Caco-2 (cell line): ENCODE results near the gene CORO2A. TPM values are rescaled to one million over a fixed set of nuclear protein-coding genes. Genes with fewer than 3 reads are reported as not detected.

Experiments
- BruUV-seq: library from RNA; stranded (reverse); fragments of 400-500 nt; replicated peaks from 2 replicates; lab custom pipeline; 2021; lab: Mats Ljungman, UMichigan
- CTCF ChIA-PET: fragments of 300-600 bp; sonication (Branson Sonifier 250); formaldehyde crosslinking; loops from one replicate; lab custom pipeline; 2022; ENCODE audit warnings: antibody characterized with exemption; lab: Charles Lee
- POLR2A ChIA-PET: fragments of 300-600 bp; sonication (Branson Sonifier 250); formaldehyde crosslinking; loops from one replicate; lab custom pipeline; 2022; ENCODE audit warnings: antibody characterized with exemption; lab: Charles Lee
- DNase-seq, 2 experiments: peaks; one replicate each; pipeline versions ENCODE4 v3.0.0 to v3.0.0-alpha.2; 2020 to 2022
- H3K27me3 ChIP-seq: replicated peaks from 2 replicates; pipeline ENCODE4 v1.6.0; 2011; ENCODE audit warnings: low read length; ENCODE audit not compliant: control insufficient read depth, insufficient read depth
- H3K36me3 ChIP-seq: 2 replicates; pipeline ENCODE4 v1.5.1; 2011; ENCODE audit warnings: low read length; ENCODE audit not compliant: control insufficient read depth, insufficient read depth
- H3K4me1 ChIP-seq: fragments of 250-450 bp; sonication (Bioruptor Pico); 2 replicates; pipeline ENCODE4 v1.5.1; 2020; ENCODE audit warnings: mild to moderate bottlenecking
- H3K4me3 ChIP-seq: 2 replicates; pipeline ENCODE4 v1.5.1; 2011; ENCODE audit warnings: low read depth, mild to moderate bottlenecking, control low read depth, low read length
- H3K9me3 ChIP-seq: fragments of 250-450 bp; sonication (Bioruptor Pico); 2 replicates; pipeline ENCODE4 v1.5.1; 2020; ENCODE audit warnings: mild to moderate bottlenecking, moderate library complexity
- H3K27ac Mint-ChIP-seq: one replicate; pipeline ENCODE4 v1.8.0; 2022; ENCODE audit warnings: mixed read lengths; ENCODE audit not compliant: unreplicated experiment
- H3K27me3 Mint-ChIP-seq: one replicate; pipeline ENCODE4 v1.8.0; 2022; ENCODE audit warnings: mixed read lengths; ENCODE audit not compliant: insufficient read depth, unreplicated experiment
- H3K36me3 Mint-ChIP-seq: one replicate; pipeline ENCODE4 v1.8.0; 2022; ENCODE audit warnings: mild to moderate bottlenecking, mixed read lengths; ENCODE audit not compliant: insufficient read depth, unreplicated experiment
- H3K4me1 Mint-ChIP-seq: one replicate; pipeline ENCODE4 v1.8.0; 2022; ENCODE audit warnings: low read depth, mixed read lengths; ENCODE audit not compliant: unreplicated experiment
- H3K4me3 Mint-ChIP-seq: one replicate; pipeline ENCODE4 v1.8.0; 2022; ENCODE audit warnings: mild to moderate bottlenecking, moderate library complexity, mixed read lengths; ENCODE audit not compliant: unreplicated experiment
- H3K9me3 Mint-ChIP-seq: one replicate; pipeline ENCODE4 v1.8.0; 2022; ENCODE audit warnings: mixed read lengths; ENCODE audit not compliant: unreplicated experiment
- CTCF ChIP-seq, 2 experiments: fragments of 200-600 bp in 1 of 2; IDR thresholded peaks; 1 replicate in 1 of 2; 2 replicates in 1 of 2; pipeline versions ENCODE4 v1.5.1 to v1.8.0; 2011 to 2022; ENCODE audit warnings: antibody characterized with exemption in 1 of 2, control low read depth in 1 of 2, inconsistent platforms in 1 of 2, low read depth in 1 of 2, low read length in 1 of 2, mild to moderate bottlenecking in 1 of 2, moderate library complexity in 1 of 2; ENCODE audit not compliant: insufficient read depth in 1 of 2, severe bottlenecking in 1 of 2, unreplicated experiment in 1 of 2
- intact Hi-C: fragments of 100-400 bp; cut with micrococcal nuclease; formaldehyde crosslinking; loops from one replicate; pipeline ENCODE4 v1.10.0; 2022; ENCODE audit not compliant: unreplicated experiment
- total RNA-seq: library from RNA; stranded (reverse); gene quantifications from 2 replicates; pipeline ENCODE4 v1.2.3, GENCODE V29; 2022

CORO2A gene
- total RNA-seq, 1 experiment from 2014 or later, result 18.9 TPM

DNA sequence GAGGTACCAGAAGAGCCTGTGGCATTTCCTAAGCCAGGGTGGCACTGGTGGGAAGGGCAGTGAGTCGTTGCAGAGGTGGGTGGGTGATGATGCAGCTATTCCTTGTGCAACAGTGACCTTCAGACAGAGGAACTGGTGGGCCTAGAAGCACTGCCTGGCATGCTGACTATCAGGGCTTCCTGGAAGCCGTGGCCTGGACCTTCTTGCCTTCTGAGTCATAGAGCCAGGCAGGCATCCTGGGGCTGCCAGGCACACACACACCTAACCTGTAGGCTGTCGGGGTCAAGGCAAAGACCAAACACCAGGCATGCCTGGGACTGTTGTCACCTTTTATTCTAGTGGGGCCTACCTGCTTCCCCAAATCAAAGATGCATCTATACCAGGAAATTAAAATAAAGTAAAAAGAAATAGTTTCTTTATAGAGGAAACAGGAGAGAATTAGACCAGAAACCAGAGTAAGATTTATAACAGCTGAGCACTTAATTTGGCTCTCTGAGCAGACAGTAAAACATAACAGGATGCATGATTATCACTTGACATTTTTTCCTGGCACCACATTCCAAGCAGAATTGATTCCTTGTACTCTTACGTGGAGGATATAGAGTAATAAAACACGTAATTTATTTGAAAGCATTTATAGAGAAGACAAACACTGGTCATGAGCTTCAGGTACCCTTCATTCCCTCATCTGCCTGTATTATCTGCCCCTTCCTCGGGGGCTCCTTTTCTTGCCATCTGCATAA, 110.8 kb downstream of the CORO2A start:
- BruUV-seq, result no TSS peak
- intact Hi-C loops, result no loop called here
- Mint-ChIP-seq H3K27me3 (no peaks in the 10 kb centered on the region), H3K36me3 (peaks cover 46% of the 10 kb centered on the region), H3K9me3 (no peaks in the 10 kb centered on the region), H3K27ac (no peak overlapping the region), H3K4me1 (peaks cover 5% of the 10 kb centered on the region), H3K4me3 (no peak overlapping the region)
- POLR2A ChIA-PET, result no interaction called here
- DNase-seq, result no peak
- no peak overlapping the region for H3K4me3 ChIP-seq
- H3K9me3 ChIP-seq, result no peaks in the 10 kb centered on the region
- TF ChIP-seq CTCF (IDR thresholded peaks at IDR 0.05; ENCODE audit: insufficient read depth in 1 of 2, low read depth in 1 of 2, low read length in 1 of 2, severe bottlenecking in 1 of 2, unreplicated experiment in 1 of 2), result no peak
- no peaks in the 10 kb centered on the region for H3K27me3 ChIP-seq
- CTCF ChIA-PET, result no interaction called here
- H3K36me3 ChIP-seq, result peaks cover 8% of the 10 kb centered on the region; the same call in 1 of the 2 replicates
- no peaks in the 10 kb centered on the region for H3K4me1 ChIP-seq

DNA sequence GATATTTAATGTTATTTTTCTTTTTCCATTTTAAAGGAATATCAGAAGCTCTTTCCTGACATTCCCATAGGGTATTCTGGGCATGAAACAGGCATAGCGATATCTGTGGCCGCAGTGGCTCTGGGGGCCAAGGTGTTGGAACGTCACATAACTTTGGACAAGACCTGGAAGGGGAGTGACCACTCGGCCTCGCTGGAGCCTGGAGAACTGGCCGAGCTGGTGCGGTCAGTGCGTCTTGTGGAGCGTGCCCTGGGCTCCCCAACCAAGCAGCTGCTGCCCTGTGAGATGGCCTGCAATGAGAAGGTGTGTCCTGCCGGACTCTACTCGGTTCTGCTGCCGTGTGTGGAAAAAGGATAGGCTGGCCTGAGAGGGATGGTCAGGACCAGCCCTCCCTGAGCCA, 111.7 kb downstream of the CORO2A start:
- H3K4me1 ChIP-seq, result no peaks in the 10 kb centered on the region
- Mint-ChIP-seq H3K4me1 (no peaks in the 10 kb centered on the region), H3K4me3 (no peak overlapping the region), H3K9me3 (no peaks in the 10 kb centered on the region), H3K27me3 (no peaks in the 10 kb centered on the region), H3K36me3 (peaks cover 38% of the 10 kb centered on the region), H3K27ac (no peak overlapping the region)
- ChIA-PET POLR2A (no interaction called here), CTCF (no interaction called here)
- DNase-seq, result no peak
- no peak overlapping the region for H3K4me3 ChIP-seq
- no peaks in the 10 kb centered on the region for H3K27me3 ChIP-seq
- H3K9me3 ChIP-seq, result no peaks in the 10 kb centered on the region
- BruUV-seq, result no TSS peak
- no peak for TF ChIP-seq CTCF (IDR thresholded peaks at IDR 0.05; ENCODE audit: insufficient read depth in 1 of 2, low read depth in 1 of 2, low read length in 1 of 2, severe bottlenecking in 1 of 2, unreplicated experiment in 1 of 2)
- intact Hi-C loops, result no loop called here
- H3K36me3 ChIP-seq, result peaks cover 8% of the 10 kb centered on the region; the same call in 1 of the 2 replicates

DNA sequence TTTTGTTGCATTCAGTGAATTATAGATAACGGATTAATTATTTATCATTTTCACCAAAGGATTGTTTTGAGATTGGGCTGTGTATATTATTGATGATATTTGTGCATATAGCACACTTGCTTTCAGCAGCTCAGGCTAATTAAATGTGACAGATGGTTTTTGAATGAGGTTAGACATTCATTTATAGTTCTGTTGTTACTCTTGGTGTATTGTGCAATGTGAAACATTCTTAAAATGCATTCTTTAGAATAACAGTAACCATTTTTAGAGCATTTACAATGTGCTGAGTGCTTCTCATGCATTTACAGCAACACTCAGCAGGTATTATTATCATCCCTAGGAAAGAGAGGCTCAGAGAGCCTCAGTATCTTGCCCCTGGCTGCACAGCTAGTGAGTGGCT, 112.1 kb downstream of the CORO2A start:
- Mint-ChIP-seq H3K9me3 (no peaks in the 10 kb centered on the region), H3K27ac (no peak overlapping the region), H3K4me3 (no peak overlapping the region), H3K4me1 (no peaks in the 10 kb centered on the region), H3K27me3 (no peaks in the 10 kb centered on the region), H3K36me3 (peaks cover 38% of the 10 kb centered on the region)
- POLR2A ChIA-PET, result no interaction called here
- Histone ChIP-seq H3K4me3 (no peak overlapping the region), H3K9me3 (no peaks in the 10 kb centered on the region), H3K27me3 (no peaks in the 10 kb centered on the region), H3K36me3 (peaks cover 8% of the 10 kb centered on the region; the same call in 1 of the 2 replicates), H3K4me1 (no peaks in the 10 kb centered on the region)
- no TSS peak for BruUV-seq
- TF ChIP-seq CTCF (IDR thresholded peaks at IDR 0.05; ENCODE audit: insufficient read depth in 1 of 2, low read depth in 1 of 2, low read length in 1 of 2, severe bottlenecking in 1 of 2, unreplicated experiment in 1 of 2), result no peak
- intact Hi-C loops, result no loop called here
- CTCF ChIA-PET, result no interaction called here
- no peak for DNase-seq
